H9 (cell line): Measurements from ENCODE around the gene MSRB2. TPM values are rescaled to one million over a fixed set of nuclear protein-coding genes. Genes with fewer than 3 reads are reported as not detected.

ENCODE experiments used
- DNase-seq: peaks from one replicate; pipeline ENCODE4 v3.0.0-alpha.2; 2017
- H2AFZ ChIP-seq: one replicate; pipeline ENCODE4 v1.6.1; 2013; ENCODE audit warnings: mild to moderate bottlenecking, low read length, control low read depth, moderate library complexity
- H2AK5ac ChIP-seq: 2 replicates; pipeline ENCODE4 v1.6.1; 2013; ENCODE audit warnings: low read length, control low read depth, mixed read lengths; ENCODE audit not compliant: insufficient read length
- H2BK120ac ChIP-seq: one replicate; pipeline ENCODE4 v1.6.1; 2013; ENCODE audit warnings: low read depth, mild to moderate bottlenecking, low read length, control low read depth, inconsistent platforms; ENCODE audit not compliant: poor library complexity, severe bottlenecking
- H2BK12ac ChIP-seq: 2 replicates; pipeline ENCODE4 v1.6.1; 2013; ENCODE audit warnings: low read length, control low read depth, mixed read lengths, low read depth; ENCODE audit not compliant: insufficient read length
- H2BK15ac ChIP-seq: 2 replicates; pipeline ENCODE4 v1.6.1; 2013; ENCODE audit warnings: low read depth, low read length, control low read depth
- H2BK20ac ChIP-seq: one replicate; pipeline ENCODE4 v1.6.1; 2013; ENCODE audit warnings: low read depth, mild to moderate bottlenecking, low read length, control low read depth, inconsistent platforms; ENCODE audit not compliant: poor library complexity, severe bottlenecking
- H2BK5ac ChIP-seq: 2 replicates; pipeline ENCODE4 v1.6.1; 2013; ENCODE audit warnings: low read length, control low read depth, mixed read lengths; ENCODE audit not compliant: insufficient read length
- H3K14ac ChIP-seq: 2 replicates; pipeline ENCODE4 v1.6.1; 2013; ENCODE audit warnings: low read length, control low read depth; ENCODE audit not compliant: insufficient read depth
- H3K18ac ChIP-seq: 2 replicates; pipeline ENCODE4 v1.6.1; 2013; ENCODE audit warnings: low read depth, mild to moderate bottlenecking, mixed read lengths, low read length, control low read depth; ENCODE audit not compliant: insufficient read length
- H3K23ac ChIP-seq: 2 replicates; pipeline ENCODE4 v1.6.1; 2013; ENCODE audit warnings: low read length, control low read depth, mixed read lengths, low read depth; ENCODE audit not compliant: insufficient read length
- H3K23me2 ChIP-seq: 2 replicates; pipeline ENCODE4 v1.6.1; 2013; ENCODE audit warnings: low read depth, mild to moderate bottlenecking, mixed read lengths, low read length, control low read depth; ENCODE audit not compliant: insufficient read length, poor library complexity, severe bottlenecking
- H3K27ac ChIP-seq: 2 replicates; pipeline ENCODE4 v1.5.1; 2013; ENCODE audit warnings: low read length, control low read depth, mixed read lengths, low read depth; ENCODE audit not compliant: insufficient read length
- H3K27me3 ChIP-seq: 2 replicates; pipeline ENCODE4 v1.6.1; 2013; ENCODE audit warnings: low read length, control low read depth, inconsistent platforms; ENCODE audit not compliant: insufficient read depth
- H3K4ac ChIP-seq: 2 replicates; pipeline ENCODE4 v1.6.1; 2013; ENCODE audit warnings: low read depth, mild to moderate bottlenecking, control low read depth, inconsistent platforms, low read length, moderate library complexity
- H3K4me1 ChIP-seq: 2 replicates; pipeline ENCODE4 v1.6.1; 2013; ENCODE audit warnings: low read length, control low read depth, inconsistent platforms; ENCODE audit not compliant: insufficient read depth
- H3K4me2 ChIP-seq: 2 replicates; pipeline ENCODE4 v1.6.1; 2013; ENCODE audit warnings: low read length, control low read depth, mixed read lengths; ENCODE audit not compliant: insufficient read length, insufficient read depth
- H3K56ac ChIP-seq: 2 replicates; pipeline ENCODE4 v1.6.1; 2013; ENCODE audit warnings: low read depth, mild to moderate bottlenecking, mixed read lengths, low read length, control low read depth; ENCODE audit not compliant: insufficient read length
- H3K79me1 ChIP-seq: 2 replicates; pipeline ENCODE4 v1.6.1; 2013; ENCODE audit warnings: low read depth, mild to moderate bottlenecking, moderate library complexity, low read length, control low read depth, inconsistent platforms; ENCODE audit not compliant: insufficient read depth, poor library complexity, severe bottlenecking
- H3K79me2 ChIP-seq: 2 replicates; pipeline ENCODE4 v1.6.1; 2013; ENCODE audit warnings: low read length, control low read depth, inconsistent platforms; ENCODE audit not compliant: insufficient read depth
- H3K9ac ChIP-seq: 2 replicates; pipeline ENCODE4 v1.6.1; 2013; ENCODE audit warnings: low read length, control low read depth, mixed read lengths; ENCODE audit not compliant: insufficient read length; ENCODE audit errors: extremely low read depth
- H3K9me3 ChIP-seq: one replicate; pipeline ENCODE4 v1.6.1; 2013; ENCODE audit warnings: low read depth, low read length, inconsistent platforms; ENCODE audit not compliant: control insufficient read depth
- H3T11ph ChIP-seq: one replicate; pipeline ENCODE4 v1.6.1; 2013; ENCODE audit warnings: mild to moderate bottlenecking, low read length, control low read depth, inconsistent platforms
- H4K20me1 ChIP-seq: one replicate; pipeline ENCODE4 v1.6.1; 2013; ENCODE audit not compliant: control insufficient read depth, insufficient read length, insufficient read depth
- H4K5ac ChIP-seq: 2 replicates; pipeline ENCODE4 v1.6.1; 2013; ENCODE audit warnings: low read depth, mild to moderate bottlenecking, mixed read lengths, low read length, control low read depth; ENCODE audit not compliant: insufficient read length
- H4K8ac ChIP-seq: replicated peaks from 2 replicates; pipeline ENCODE4 v1.6.1; 2013; ENCODE audit warnings: low read length, control low read depth, mixed read lengths, low read depth; ENCODE audit not compliant: insufficient read length
- H4K91ac ChIP-seq: 2 replicates; pipeline ENCODE4 v1.6.1; 2013; ENCODE audit warnings: low read depth, mild to moderate bottlenecking, moderate library complexity, mixed read lengths, low read length, control low read depth; ENCODE audit not compliant: insufficient read length
- H3K27ac Mint-ChIP-seq, 3 experiments: 2 replicates in 2 of 3; 3 replicates in 1 of 3; pipeline ENCODE4 v1.8.0; 2020 to 2021; ENCODE audit warnings: mixed read lengths in 3 of 3, mild to moderate bottlenecking in 1 of 3, moderate library complexity in 1 of 3
- H3K27me3 Mint-ChIP-seq: 2 replicates; pipeline ENCODE4 v1.8.0; 2021; ENCODE audit warnings: low read depth, mild to moderate bottlenecking, moderate library complexity, mixed read lengths
- H3K36me3 Mint-ChIP-seq, 3 experiments: 2 replicates in 2 of 3; 3 replicates in 1 of 3; pipeline ENCODE4 v1.8.0; 2020 to 2021; ENCODE audit warnings: low read depth in 3 of 3, mixed read lengths in 3 of 3; ENCODE audit not compliant: insufficient read depth in 1 of 3
- H3K4me1 Mint-ChIP-seq, 2 experiments: 2 replicates each; pipeline ENCODE4 v1.8.0; 2020; ENCODE audit warnings: mixed read lengths in 2 of 2
- H3K4me3 Mint-ChIP-seq, 2 experiments: 2 replicates in 1 of 2; 3 replicates in 1 of 2; pipeline ENCODE4 v1.8.0; 2020 to 2021; ENCODE audit warnings: mild to moderate bottlenecking in 2 of 2, mixed read lengths in 2 of 2, moderate library complexity in 1 of 2
- H3K9me3 Mint-ChIP-seq, 2 experiments: 2 replicates in 1 of 2; 3 replicates in 1 of 2; pipeline ENCODE4 v1.8.0; 2020; ENCODE audit warnings: mild to moderate bottlenecking in 2 of 2, mixed read lengths in 2 of 2, moderate library complexity in 1 of 2
- CTCF ChIP-seq: fragments of 200-600 bp; sonication (generic); conservative IDR thresholded peaks from 3 replicates; pipeline ENCODE4 v1.8.0; 2021; ENCODE audit warnings: antibody characterized with exemption, mild to moderate bottlenecking
- WGBS: extraction: QIAGEN DNeasy Blood & Tissue Kit; methylation state at CpG from one replicate; pipeline ENCODE4 v1.1.7; 2013; ENCODE audit warnings: missing lambda C conversion rate, low lambda C conversion rate, mixed read lengths; ENCODE audit not compliant: insufficient read length; ENCODE audit errors: extremely low coverage; 5-methylcytosine and 5-hydroxymethylcytosine counted together
- total RNA-seq: library from RNA; stranded (reverse); gene quantifications from 2 replicates; pipeline ENCODE4 v1.2.1, GENCODE V29; 2021

The MSRB2 gene
- total RNA-seq, 1 experiment from 2014 or later = 18.0 TPM

- H4K5ac ChIP-seq = no peak overlapping the region
- H2AK5ac ChIP-seq = peak overlapping the region; percentile 68
- no peak overlapping the region for H2BK12ac ChIP-seq
- no peak overlapping the region for H4K91ac ChIP-seq
- no peak overlapping the region for H3K4ac ChIP-seq
- no peaks in the 10 kb centered on the region for H4K20me1 ChIP-seq
- no peak overlapping the region for H4K8ac ChIP-seq
- H3K9me3 Mint-ChIP-seq = peaks cover 4 to 12% of the 10 kb centered on the region in 2 experiments; a peak in 3 of 5 replicates
- H2BK120ac ChIP-seq = no peak overlapping the region
- no peak overlapping the region for H3K18ac ChIP-seq
- H2AFZ ChIP-seq = no peak overlapping the region
- peaks cover 55 to 56% of the 10 kb centered on the region in 2 experiments for H3K4me1 Mint-ChIP-seq
- H3T11ph ChIP-seq = no peak overlapping the region
- no peak overlapping the region for H3K14ac ChIP-seq
- peaks cover 0 to 10% (median 3%) of the 10 kb centered on the region in 3 experiments; a peak in 3 of 7 replicates for H3K36me3 Mint-ChIP-seq
- no peak for DNase-seq
- H2BK20ac ChIP-seq = no peak overlapping the region
- H3K27me3 Mint-ChIP-seq = no peaks in the 10 kb centered on the region
- no peaks in the 10 kb centered on the region for H3K23me2 ChIP-seq
- no peak overlapping the region for H2BK5ac ChIP-seq
- peak overlapping the region; percentile 17 for H3K27ac ChIP-seq
- no peaks in the 10 kb centered on the region for H3K9me3 ChIP-seq
- no peak overlapping the region for H3K9ac ChIP-seq
- no peak overlapping the region for H3K23ac ChIP-seq
- no peak overlapping the region for H2BK15ac ChIP-seq
- H3K4me1 ChIP-seq = peaks cover 9% of the 10 kb centered on the region; the same call in 1 of the 2 replicates
- peak overlapping the region in 2 of 3 experiments; percentile 65 to 68; a peak in 4 of 7 replicates for H3K27ac Mint-ChIP-seq
- WGBS = no CpG with 5 or more reads among the region's 2 CpGs
- H3K79me1 ChIP-seq = no peaks in the 10 kb centered on the region
- H3K79me2 ChIP-seq = no peaks in the 10 kb centered on the region
- H3K56ac ChIP-seq = no peak overlapping the region
- H3K27me3 ChIP-seq = no peaks in the 10 kb centered on the region
- H3K4me2 ChIP-seq = no peak overlapping the region
- no peak overlapping the region; a peak in 1 of 5 replicates for H3K4me3 Mint-ChIP-seq
- TF ChIP-seq CTCF = no peak
Observed at GRCh38 chr10:23060918-23061317, 34.5 kb upstream of the MSRB2 start.
